Measurements from ENCODE around the gene ABLIM2. TPM values are rescaled to one million over a fixed set of nuclear protein-coding genes. Genes with fewer than 3 reads are reported as not detected.

ABLIM2 gene
- polyA plus RNA-seq, 3 donors, result 0.21 TPM; not detected in 2

- H3K9me3 ChIP-seq (replicated peaks in 1 of 2; ENCODE audit: control insufficient read depth in 1 of 2, insufficient read depth in 1 of 2, low read length in 2 of 2), result peaks cover 6 to 9% of the 10 kb centered on the region in 2 donors
- H3K27ac Mint-ChIP-seq, result no peak overlapping the region
- H3K4me1 ChIP-seq (ENCODE audit: control insufficient read depth in 1 of 2, insufficient read depth in 2 of 2, low read length in 2 of 2), result peaks cover 31 to 40% of the 10 kb centered on the region in 2 donors
These were observed 11.7 kb upstream of the ABLIM2 start for GRCh38 chr4:8170341-8170740.

GRCh38 chr4:8169763-8170162 is 11.2 kb upstream of the ABLIM2 start:
- intact Hi-C loops (cut with micrococcal nuclease), result loop anchor here in 1 of 2 donors (5.0 kb wide), 1 partner anchor 53 kb away; no protein-coding TSS in a partner anchor
- TF ChIP-seq CTCF (IDR thresholded peaks at IDR 0.05), result no peak
- no peak overlapping the region for H3K9ac ChIP-seq (ENCODE audit: insufficient read depth, low read length, poor library complexity, severe bottlenecking)
- H3K27ac ChIP-seq (ENCODE audit: low read depth in 1 of 2, low read length in 2 of 2), result no peak overlapping the region
- no peak overlapping the region for H3K4me3 ChIP-seq (replicated peaks in 1 of 3; ENCODE audit: low read depth in 2 of 3, low read length in 3 of 3)
- peaks cover 31 to 40% of the 10 kb centered on the region in 2 donors for H3K4me1 ChIP-seq (ENCODE audit: control insufficient read depth in 1 of 2, insufficient read depth in 2 of 2, low read length in 2 of 2)
- H3K79me2 ChIP-seq (ENCODE audit: insufficient read depth, low read length), result no peaks in the 10 kb centered on the region
- no peak overlapping the region for H3K4me3 Mint-ChIP-seq
- H3K9me3 ChIP-seq (replicated peaks in 1 of 2; ENCODE audit: control insufficient read depth in 1 of 2, insufficient read depth in 1 of 2, low read length in 2 of 2), result peaks cover 6 to 9% of the 10 kb centered on the region in 2 donors
- no peak overlapping the region for H2AFZ ChIP-seq (ENCODE audit: insufficient read depth, low read depth, low read length, poor library complexity, severe bottlenecking)
- H3K27me3 ChIP-seq (ENCODE audit: control insufficient read depth in 2 of 2, insufficient read depth in 2 of 2, low read length in 2 of 2), result no peaks in the 10 kb centered on the region
- no peaks in the 10 kb centered on the region for H3K36me3 ChIP-seq (replicated peaks in 1 of 2; ENCODE audit: control insufficient read depth in 1 of 2, insufficient read depth in 2 of 2, low read length in 2 of 2)
- H3K27ac Mint-ChIP-seq, result peak overlapping the region in 1 of 7 donors; percentile 38
- H3K4me1 Mint-ChIP-seq, result peaks cover 33% of the 10 kb centered on the region
- peaks cover 14 to 15% (median 14%) of the 10 kb centered on the region in 3 donors for H3K27me3 Mint-ChIP-seq (ENCODE audit: low read depth in 3 of 3)
- peaks cover 8 to 20% (median 12%) of the 10 kb centered on the region in 7 donors for H3K9me3 Mint-ChIP-seq
- H3K36me3 Mint-ChIP-seq, result no peaks in the 10 kb centered on the region
- no peak overlapping the region for H3K4me2 ChIP-seq (replicated peaks; ENCODE audit: extremely low read depth, low read length, poor library complexity, severe bottlenecking)
- H4K20me1 ChIP-seq (ENCODE audit: insufficient read depth, low read length), result no peaks in the 10 kb centered on the region
- WGBS (ENCODE audit: insufficient coverage), result 95% methylated on average over 2 of the region's 3 CpGs
- DNase-seq, result no peak

More at GRCh38 chr4:8170341-8170740, 11.7 kb upstream of the ABLIM2 start:
- WGBS (ENCODE audit: insufficient coverage), result over 99% methylated on average over 11 of the region's 11 CpGs
- Mint-ChIP-seq H3K4me1 (peaks cover 33% of the 10 kb centered on the region), H3K27me3 (ENCODE audit: low read depth in 3 of 3) (peaks cover 10 to 12% (median 12%) of the 10 kb centered on the region in 3 donors), H3K9me3 (peaks cover 8 to 20% (median 12%) of the 10 kb centered on the region in 7 donors), H3K4me3 (no peak overlapping the region), H3K36me3 (no peaks in the 10 kb centered on the region)
- no peaks in the 10 kb centered on the region for H3K36me3 ChIP-seq (replicated peaks in 1 of 2; ENCODE audit: control insufficient read depth in 1 of 2, insufficient read depth in 2 of 2, low read length in 2 of 2)
- H3K79me2 ChIP-seq (ENCODE audit: insufficient read depth, low read length), result no peaks in the 10 kb centered on the region
- TF ChIP-seq CTCF (IDR thresholded peaks at IDR 0.05), result no peak
- intact Hi-C loops (cut with micrococcal nuclease), result loop anchor here in 1 of 2 donors (5.0 kb wide), 1 partner anchor 52 kb away; no protein-coding TSS in a partner anchor
- no peaks in the 10 kb centered on the region for H4K20me1 ChIP-seq (ENCODE audit: insufficient read depth, low read length)
- no peak for DNase-seq
- H3K9ac ChIP-seq (ENCODE audit: insufficient read depth, low read length, poor library complexity, severe bottlenecking), result no peak overlapping the region
- no peak overlapping the region for H3K4me2 ChIP-seq (replicated peaks; ENCODE audit: extremely low read depth, low read length, poor library complexity, severe bottlenecking)
- no peak overlapping the region for H2AFZ ChIP-seq (ENCODE audit: insufficient read depth, low read depth, low read length, poor library complexity, severe bottlenecking)
- H3K4me3 ChIP-seq (replicated peaks in 1 of 3; ENCODE audit: low read depth in 2 of 3, low read length in 3 of 3), result no peak overlapping the region
- no peak overlapping the region for H3K27ac ChIP-seq (ENCODE audit: low read depth in 1 of 2, low read length in 2 of 2)
- no peaks in the 10 kb centered on the region for H3K27me3 ChIP-seq (ENCODE audit: control insufficient read depth in 2 of 2, insufficient read depth in 2 of 2, low read length in 2 of 2)
